Neural cell (in vitro differentiated cells): Measurements from ENCODE around the gene TTC8.
"Not testable (repeated sequence)": the region's sequence is repeated elsewhere in the genome, so short reads cannot be mapped to it uniquely, and the experiment has no call there.

Source experiments
- CTCF ChIP-seq: fragments of 450-650 bp; IDR thresholded peaks from 2 replicates; pipeline ENCODE4 v1.5.1; 2014; ENCODE audit warnings: antibody characterized with exemption, mild to moderate bottlenecking, moderate library complexity; ENCODE audit not compliant: poor library complexity, severe bottlenecking
- EP300 ChIP-seq: fragments of 450-650 bp; conservative IDR thresholded peaks from 2 replicates; pipeline ENCODE4 v1.6.1; 2014; ENCODE audit warnings: antibody characterized with exemption, mild to moderate bottlenecking, moderate library complexity; ENCODE audit not compliant: poor library complexity, severe bottlenecking
- RAD21 ChIP-seq: fragments of 450-650 bp; conservative IDR thresholded peaks from 2 replicates; pipeline ENCODE4 v1.6.1; 2014; ENCODE audit warnings: antibody characterized with exemption, mild to moderate bottlenecking, moderate library complexity
- REST ChIP-seq: IDR thresholded peaks from 2 replicates; pipeline ENCODE4 v1.6.1; 2012; ENCODE audit warnings: borderline replicate concordance
- TAF1 ChIP-seq: IDR thresholded peaks from 2 replicates; pipeline ENCODE4 v1.6.1; 2012; ENCODE audit warnings: low read depth

GRCh38 chr14:88789573-88789972, 34.9 kb upstream of the TTC8 start:
- not testable (repeated sequence) for TF ChIP-seq CTCF, TAF1, EP300, RAD21, REST
